SU-DHL-6 (cell line): ENCODE results near the gene BSG.

Source experiments
- H2AFZ ChIP-seq: fragments of 200-600 bp; sonication (generic); 2 replicates; pipeline ENCODE4 v1.6.1; 2014; ENCODE audit warnings: low read depth, mild to moderate bottlenecking, moderate library complexity, mixed read lengths, antibody characterized with exemption, low read length; ENCODE audit not compliant: severe bottlenecking
- H3F3A ChIP-seq: fragments of 200-600 bp; shearing (Covaris generic); 2 replicates; pipeline ENCODE4 v1.6.0; 2016; ENCODE audit warnings: antibody characterized with exemption, mild to moderate bottlenecking; ENCODE audit not compliant: insufficient read depth
- H3K27ac ChIP-seq: fragments of 200-600 bp; sonication (generic); 2 replicates; pipeline ENCODE4 v1.5.1; 2016; ENCODE audit warnings: low read depth, mild to moderate bottlenecking, low read length, moderate library complexity, mixed read lengths
- H3K27me3 ChIP-seq: fragments of 200-600 bp; sonication (generic), shearing (Covaris generic); 2 replicates; pipeline ENCODE4 v1.6.0; 2014; ENCODE audit warnings: mild to moderate bottlenecking, low read length
- H3K36me3 ChIP-seq: fragments of 200-600 bp; sonication (generic); 2 replicates; pipeline ENCODE4 v1.6.1; 2014; ENCODE audit warnings: mild to moderate bottlenecking, low read length, mixed read lengths
- H3K4me2 ChIP-seq: fragments of 300-600, 200-600 bp; shearing (Covaris generic), sonication (generic); 2 replicates; pipeline ENCODE4 v1.6.0; 2014; ENCODE audit warnings: low read length, low read depth, mild to moderate bottlenecking; ENCODE audit not compliant: poor library complexity, severe bottlenecking
- H3K4me3 ChIP-seq: fragments of 200-600 bp; sonication (generic); 2 replicates; pipeline ENCODE4 v1.5.1; 2014; ENCODE audit warnings: antibody characterized with exemption, low read length, mild to moderate bottlenecking, mixed read lengths; ENCODE audit not compliant: insufficient read depth, poor library complexity, severe bottlenecking
- H3K79me2 ChIP-seq: fragments of 200-600 bp; sonication (generic); 2 replicates; pipeline ENCODE4 v1.6.1; 2014; ENCODE audit warnings: mild to moderate bottlenecking, low read length, moderate library complexity; ENCODE audit not compliant: insufficient read depth
- H3K9ac ChIP-seq: fragments of 200-600 bp; sonication (generic); 2 replicates; pipeline ENCODE4 v1.7.0; 2014; ENCODE audit warnings: mild to moderate bottlenecking, low read length
- H3K9me2 ChIP-seq: fragments of 200-600 bp; sonication (generic); replicated peaks from 2 replicates; pipeline ENCODE4 v1.6.1; 2014; ENCODE audit warnings: low read length; ENCODE audit not compliant: insufficient read depth
- H3K9me3 ChIP-seq: fragments of 200-600 bp; sonication (generic); 2 replicates; pipeline ENCODE4 v1.6.1; 2014; ENCODE audit warnings: low read length, mixed read lengths; ENCODE audit not compliant: insufficient read depth
- H4K20me1 ChIP-seq: fragments of 200-600 bp; sonication (generic); 2 replicates; pipeline ENCODE4 v1.6.1; 2014; ENCODE audit warnings: low read depth, mild to moderate bottlenecking, antibody characterized with exemption, low read length, moderate library complexity, mixed read lengths
- EZH2phosphoT487 ChIP-seq: fragments of 200-600 bp; sonication (generic), shearing (Covaris generic); conservative IDR thresholded peaks from 2 replicates; pipeline ENCODE4 v1.6.1; 2018; ENCODE audit warnings: mild to moderate bottlenecking, antibody characterized with exemption, low read length, moderate library complexity, mixed read lengths
- TF ChIP-seq, protein P1 (sequence below): fragments of 200-600 bp; sonication (generic); IDR thresholded peaks from one replicate; pipeline ENCODE4 v1.5.1; 2017; ENCODE audit warnings: antibody characterized with exemption, mild to moderate bottlenecking, low read length, moderate library complexity; ENCODE audit not compliant: insufficient read depth, poor library complexity, severe bottlenecking

The BSG gene

DNA sequence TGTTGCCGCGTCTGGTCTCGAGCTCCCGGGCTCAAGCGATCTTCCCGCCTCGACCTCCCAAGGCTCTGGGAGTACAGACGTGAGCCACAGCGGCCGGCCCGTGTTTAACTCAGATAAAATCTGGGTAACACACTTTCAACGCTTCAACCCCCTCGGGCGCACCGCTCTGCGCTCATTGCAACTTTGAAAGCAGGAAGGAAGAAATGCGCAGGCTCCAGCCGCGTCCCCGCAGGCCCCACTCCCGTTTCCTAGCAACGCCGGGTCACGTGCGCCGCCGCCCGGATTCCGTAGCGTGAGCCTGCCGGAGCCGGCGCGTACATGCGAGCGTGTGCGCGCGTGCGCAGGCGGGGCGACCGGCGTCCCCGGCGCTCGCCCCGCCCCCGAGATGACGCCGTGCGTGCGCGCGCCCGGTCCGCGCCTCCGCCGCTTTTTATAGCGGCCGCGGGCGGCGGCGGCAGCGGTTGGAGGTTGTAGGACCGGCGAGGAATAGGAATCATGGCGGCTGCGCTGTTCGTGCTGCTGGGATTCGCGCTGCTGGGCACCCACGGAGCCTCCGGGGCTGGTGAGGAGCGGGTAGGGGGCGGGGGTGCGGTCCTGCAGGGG lies at the start of gene BSG:
BSG (plus strand) TSS at position 457 of the 603 bp plus-strand sequence; CDS start at position 496, 39 bp downstream.
- TF ChIP-seq, protein P1, sequence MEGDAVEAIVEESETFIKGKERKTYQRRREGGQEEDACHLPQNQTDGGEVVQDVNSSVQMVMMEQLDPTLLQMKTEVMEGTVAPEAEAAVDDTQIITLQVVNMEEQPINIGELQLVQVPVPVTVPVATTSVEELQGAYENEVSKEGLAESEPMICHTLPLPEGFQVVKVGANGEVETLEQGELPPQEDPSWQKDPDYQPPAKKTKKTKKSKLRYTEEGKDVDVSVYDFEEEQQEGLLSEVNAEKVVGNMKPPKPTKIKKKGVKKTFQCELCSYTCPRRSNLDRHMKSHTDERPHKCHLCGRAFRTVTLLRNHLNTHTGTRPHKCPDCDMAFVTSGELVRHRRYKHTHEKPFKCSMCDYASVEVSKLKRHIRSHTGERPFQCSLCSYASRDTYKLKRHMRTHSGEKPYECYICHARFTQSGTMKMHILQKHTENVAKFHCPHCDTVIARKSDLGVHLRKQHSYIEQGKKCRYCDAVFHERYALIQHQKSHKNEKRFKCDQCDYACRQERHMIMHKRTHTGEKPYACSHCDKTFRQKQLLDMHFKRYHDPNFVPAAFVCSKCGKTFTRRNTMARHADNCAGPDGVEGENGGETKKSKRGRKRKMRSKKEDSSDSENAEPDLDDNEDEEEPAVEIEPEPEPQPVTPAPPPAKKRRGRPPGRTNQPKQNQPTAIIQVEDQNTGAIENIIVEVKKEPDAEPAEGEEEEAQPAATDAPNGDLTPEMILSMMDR, result no peak
- no peak for TF ChIP-seq EZH2phosphoT487
- H3K27me3 ChIP-seq, result no peaks in the 10 kb centered on the region
- H3K9ac ChIP-seq, result peak within 1 kb of the TSS; percentile 80
- H3F3A ChIP-seq, result peaks cover 14% of the 10 kb centered on the region
- H3K4me2 ChIP-seq, result peak within 1 kb of the TSS; percentile 83
- H3K9me3 ChIP-seq, result no peaks in the 10 kb centered on the region
- peak within 1 kb of the TSS; percentile 92 for H2AFZ ChIP-seq
- H3K27ac ChIP-seq, result peak within 1 kb of the TSS; percentile 88
- H3K36me3 ChIP-seq, result no peaks in the 10 kb centered on the region
- no peaks in the 10 kb centered on the region for H3K9me2 ChIP-seq
- no peaks in the 10 kb centered on the region for H4K20me1 ChIP-seq
- peak within 1 kb of the TSS; percentile 70 for H3K4me3 ChIP-seq
- peaks cover 45% of the 10 kb centered on the region for H3K79me2 ChIP-seq

DNA sequence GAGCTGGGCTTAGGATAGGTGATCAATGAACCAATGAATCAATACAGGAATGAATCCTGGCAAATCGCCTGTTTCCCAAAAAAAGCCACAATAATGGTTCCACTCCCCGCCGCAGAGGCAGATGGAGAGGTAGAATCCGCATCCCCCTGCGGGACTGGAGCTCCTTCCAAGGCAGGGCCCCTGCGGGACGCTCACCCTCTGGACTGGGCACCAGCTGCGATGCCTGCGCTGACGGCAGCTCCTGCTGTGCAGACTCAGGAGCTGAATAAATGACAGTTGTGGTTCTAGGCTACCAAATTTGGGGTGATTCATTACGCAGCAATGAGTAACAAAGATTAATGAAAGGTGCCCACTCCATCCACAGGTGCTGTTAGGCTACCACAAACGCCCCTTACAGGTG lies 49.7 kb upstream of the BSG start:
- TF ChIP-seq, protein P1, result no peak
- no peak for TF ChIP-seq EZH2phosphoT487
- no peaks in the 10 kb centered on the region for H3F3A ChIP-seq
- H3K4me2 ChIP-seq, result no peak overlapping the region
- no peaks in the 10 kb centered on the region for H3K9me2 ChIP-seq
- H3K27me3 ChIP-seq, result no peaks in the 10 kb centered on the region
- no peaks in the 10 kb centered on the region for H3K79me2 ChIP-seq
- no peaks in the 10 kb centered on the region for H3K9me3 ChIP-seq
- no peak overlapping the region for H2AFZ ChIP-seq
- no peak overlapping the region for H3K9ac ChIP-seq
- H4K20me1 ChIP-seq, result no peaks in the 10 kb centered on the region
- H3K27ac ChIP-seq, result no peak overlapping the region
- no peak overlapping the region for H3K4me3 ChIP-seq
- no peaks in the 10 kb centered on the region for H3K36me3 ChIP-seq

DNA sequence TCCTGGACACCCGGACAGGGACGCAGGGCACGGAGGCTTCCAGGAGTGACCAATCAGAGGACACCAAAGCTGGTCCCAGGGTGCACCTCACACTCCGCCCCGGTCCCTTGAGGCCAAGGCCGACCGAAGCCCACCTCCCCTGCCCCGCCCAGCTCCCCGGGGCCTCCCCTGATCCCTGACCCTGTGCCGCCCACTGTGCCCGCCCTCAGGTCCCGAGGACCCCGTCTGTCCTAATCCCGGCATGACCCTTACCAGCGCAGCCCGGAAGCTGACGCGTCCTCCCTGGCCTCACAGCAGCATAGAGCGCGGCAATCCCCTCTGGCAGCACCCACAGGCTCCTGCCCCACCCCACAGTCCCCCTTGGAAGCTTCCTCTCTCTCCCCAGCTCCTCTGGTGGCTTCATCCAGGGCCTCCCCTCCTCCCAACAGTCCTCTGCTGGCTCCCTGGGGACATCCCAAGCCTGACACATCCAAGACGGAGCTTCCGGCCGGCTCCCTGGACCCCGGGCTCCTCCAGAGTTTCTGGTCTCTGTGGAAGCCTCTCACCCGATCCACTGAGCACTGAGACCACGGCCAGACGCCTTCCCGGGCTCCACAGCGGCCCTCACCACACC lies 48.2 kb upstream of the BSG start:
- no peak overlapping the region for H3K4me3 ChIP-seq
- no peaks in the 10 kb centered on the region for H3K79me2 ChIP-seq
- H3K27me3 ChIP-seq, result no peaks in the 10 kb centered on the region
- H3K9me3 ChIP-seq, result no peaks in the 10 kb centered on the region
- H3K4me2 ChIP-seq, result no peak overlapping the region
- H3F3A ChIP-seq, result no peaks in the 10 kb centered on the region
- H3K9me2 ChIP-seq, result no peaks in the 10 kb centered on the region
- no peak overlapping the region for H3K9ac ChIP-seq
- no peak for TF ChIP-seq EZH2phosphoT487
- TF ChIP-seq, protein P1, result no peak
- H3K27ac ChIP-seq, result no peak overlapping the region
- H2AFZ ChIP-seq, result no peak overlapping the region
- no peaks in the 10 kb centered on the region for H3K36me3 ChIP-seq
- H4K20me1 ChIP-seq, result no peaks in the 10 kb centered on the region
